Sigmoid colon (tissue), 4 donors: ENCODE measurements around the gene PRKCZ.

ENCODE experiments used
- EP300 ChIP-seq, 4 donors: sonication (generic); formaldehyde crosslinking; IDR thresholded peaks; one replicate each; pipeline ENCODE4 v1.6.1; 2017; ENCODE audit warnings: antibody characterized with exemption in 4 of 4
- POLR2A ChIP-seq, 2 donors: fragments of 450-650 bp; IDR thresholded peaks; one replicate each; pipeline ENCODE4 v1.6.1; 2016; ENCODE audit warnings: antibody characterized with exemption in 2 of 2, mild to moderate bottlenecking in 2 of 2, moderate library complexity in 2 of 2
- POLR2AphosphoS5 ChIP-seq, 4 donors: sonication (generic); formaldehyde crosslinking; IDR thresholded peaks; one replicate each; pipeline ENCODE4 v1.6.1; 2017; ENCODE audit warnings: antibody characterized with exemption in 4 of 4
- TF ChIP-seq, protein P1 (sequence below), 4 experiments: fragments of 450-650 bp in 3 of 4; fragments of 200-600 bp in 1 of 4; IDR thresholded peaks; one replicate each; pipeline ENCODE4 v1.5.1; 2016 to 2019; ENCODE audit warnings: antibody characterized with exemption in 4 of 4, mild to moderate bottlenecking in 3 of 4, moderate library complexity in 2 of 4

DNA sequence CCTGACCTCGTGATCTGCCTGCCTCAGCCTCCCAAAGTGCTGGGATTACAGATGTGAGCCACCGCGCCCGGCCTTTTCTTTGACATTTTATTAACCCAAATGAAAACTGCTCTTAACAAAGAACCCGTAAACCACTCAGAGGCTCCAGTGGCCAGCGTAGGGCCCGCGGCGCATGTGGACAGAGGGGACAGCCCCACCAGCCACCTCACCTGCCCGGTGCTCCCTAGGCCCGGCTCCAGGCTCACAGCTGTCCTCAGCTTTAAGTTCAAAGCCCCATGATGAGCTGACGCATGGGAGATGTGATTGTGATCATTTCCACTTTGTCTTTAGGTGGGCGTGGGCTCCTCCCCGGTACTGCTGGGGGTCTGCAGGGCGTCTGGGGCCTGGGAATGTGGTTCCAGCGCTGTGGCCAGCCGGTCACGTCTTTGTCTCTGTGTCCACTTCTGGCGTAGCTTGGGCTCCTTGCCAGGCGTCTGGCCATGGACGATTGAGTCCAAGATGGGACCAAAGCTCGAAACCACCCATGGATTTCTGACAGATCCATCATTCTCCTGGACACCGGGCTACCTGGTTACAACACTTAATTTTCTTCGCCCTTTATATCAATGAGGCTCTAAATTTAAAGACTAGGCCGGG, 6.9 kb downstream of the PRKCZ start:
- no peak for TF ChIP-seq POLR2A (IDR thresholded peaks at IDR 0.05)
- TF ChIP-seq, protein P1, sequence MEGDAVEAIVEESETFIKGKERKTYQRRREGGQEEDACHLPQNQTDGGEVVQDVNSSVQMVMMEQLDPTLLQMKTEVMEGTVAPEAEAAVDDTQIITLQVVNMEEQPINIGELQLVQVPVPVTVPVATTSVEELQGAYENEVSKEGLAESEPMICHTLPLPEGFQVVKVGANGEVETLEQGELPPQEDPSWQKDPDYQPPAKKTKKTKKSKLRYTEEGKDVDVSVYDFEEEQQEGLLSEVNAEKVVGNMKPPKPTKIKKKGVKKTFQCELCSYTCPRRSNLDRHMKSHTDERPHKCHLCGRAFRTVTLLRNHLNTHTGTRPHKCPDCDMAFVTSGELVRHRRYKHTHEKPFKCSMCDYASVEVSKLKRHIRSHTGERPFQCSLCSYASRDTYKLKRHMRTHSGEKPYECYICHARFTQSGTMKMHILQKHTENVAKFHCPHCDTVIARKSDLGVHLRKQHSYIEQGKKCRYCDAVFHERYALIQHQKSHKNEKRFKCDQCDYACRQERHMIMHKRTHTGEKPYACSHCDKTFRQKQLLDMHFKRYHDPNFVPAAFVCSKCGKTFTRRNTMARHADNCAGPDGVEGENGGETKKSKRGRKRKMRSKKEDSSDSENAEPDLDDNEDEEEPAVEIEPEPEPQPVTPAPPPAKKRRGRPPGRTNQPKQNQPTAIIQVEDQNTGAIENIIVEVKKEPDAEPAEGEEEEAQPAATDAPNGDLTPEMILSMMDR (IDR thresholded peaks at IDR 0.05): no peak
- TF ChIP-seq EP300 (IDR thresholded peaks at IDR 0.05): no peak
- TF ChIP-seq POLR2AphosphoS5 (IDR thresholded peaks at IDR 0.05): no peak
